ENCODE measurements around the gene BCAT1.
"Not testable (repeated sequence)": the region's sequence is repeated elsewhere in the genome, so short reads cannot be mapped to it uniquely, and the experiment has no call there.

BCAT1 gene

GRCh38 chr12:24960222-24960855 is 11.4 kb upstream of the BCAT1 start:
- peak; percentile 40 for DNase-seq (ENCODE audit: low read depth)

- DNase-seq (ENCODE audit: low read depth) = not testable (repeated sequence)
These were observed 7.5 kb upstream of the BCAT1 start for GRCh38 chr12:24956351-24956750.

DNA sequence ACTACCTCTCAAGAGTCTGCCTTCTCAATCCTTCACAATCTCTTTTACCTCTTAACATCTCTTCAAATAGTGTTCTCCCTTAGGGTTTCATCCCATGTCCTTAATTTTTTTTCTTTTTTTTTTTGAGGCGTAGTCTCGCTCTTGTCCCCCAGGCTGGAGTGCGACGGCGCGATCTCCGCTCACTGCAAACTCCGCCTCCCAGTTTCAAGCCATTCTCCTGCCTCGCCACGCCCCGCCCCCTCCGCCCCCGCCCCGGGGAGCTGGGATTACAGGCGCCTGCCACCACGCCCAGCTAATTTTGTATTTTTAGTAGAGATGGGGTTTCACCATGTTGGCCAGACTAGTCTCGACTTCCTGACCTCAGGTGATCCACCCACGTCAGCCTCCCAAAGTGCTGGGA is 7.0 kb upstream of the BCAT1 start:
- DNase-seq (ENCODE audit: low read depth) = no peak

DNA sequence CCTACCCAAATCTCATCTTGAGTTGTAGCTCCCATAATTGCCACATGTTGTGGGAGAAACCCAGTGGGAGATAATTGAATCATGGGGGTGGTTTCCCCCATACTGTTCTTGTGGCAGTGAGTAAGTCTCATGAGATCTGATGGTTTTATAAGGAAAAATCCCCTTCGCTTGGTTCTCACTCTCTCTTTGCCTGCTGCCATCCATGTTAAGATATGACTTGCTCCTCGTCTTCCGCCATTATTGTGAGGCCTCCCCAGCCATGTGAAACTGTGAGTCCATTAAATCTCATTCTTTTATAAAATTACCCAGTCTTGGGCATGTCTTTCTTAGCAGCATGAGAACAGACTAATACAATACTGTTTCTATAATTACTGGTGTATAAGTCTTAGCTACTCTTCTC is 6.5 kb upstream of the BCAT1 start:
- DNase-seq (ENCODE audit: low read depth) = no peak

DNA sequence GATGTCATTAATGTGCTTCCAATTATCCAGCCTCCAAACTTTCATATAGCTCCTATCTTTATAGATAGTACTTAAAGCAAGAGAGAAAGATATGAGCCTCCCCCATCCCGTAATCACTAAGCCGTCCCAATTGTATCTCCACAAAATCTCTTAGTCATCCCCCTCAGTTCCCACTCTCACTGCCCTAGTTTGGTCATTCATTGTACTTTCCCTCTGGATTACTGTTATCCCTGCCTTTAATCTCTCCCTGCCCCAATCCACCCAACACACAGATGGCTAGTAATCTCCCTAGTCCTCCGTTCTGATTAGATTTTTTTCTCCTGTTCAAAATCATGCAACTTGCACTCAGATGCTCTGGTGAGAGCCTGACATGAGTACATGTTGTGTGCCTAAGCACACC is 5.4 kb upstream of the BCAT1 start:
- no peak for DNase-seq (ENCODE audit: low read depth)

DNA sequence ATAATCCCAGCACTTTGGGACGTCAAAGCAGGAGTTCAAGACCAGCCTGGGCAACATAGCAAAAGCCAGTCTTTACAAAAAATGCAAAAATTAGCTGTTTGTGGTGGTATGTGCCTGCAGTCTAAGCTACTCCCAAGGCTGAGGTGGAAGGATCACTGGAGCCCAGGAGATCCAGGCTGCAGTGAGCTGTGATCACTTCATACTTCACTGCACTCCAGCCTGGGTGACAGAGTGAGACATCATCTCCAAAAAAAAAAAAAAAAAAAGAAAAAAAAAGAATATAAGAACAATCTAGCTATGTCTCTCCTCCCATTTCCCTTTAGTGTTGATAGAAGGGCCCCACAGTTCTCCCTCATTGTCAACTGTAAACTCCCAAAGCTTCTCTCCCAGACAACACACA is 3.5 kb upstream of the BCAT1 start:
- no peak for DNase-seq (ENCODE audit: low read depth)

GRCh38 chr12:24950231-24950834 is 1.4 kb upstream of the BCAT1 start:
- DNase-seq (ENCODE audit: low read depth) = no peak

- no peak for DNase-seq (ENCODE audit: low read depth)
These were observed 513 bp downstream of the BCAT1 start for GRCh38 chr12:24948420-24948756.

GRCh38 chr12:24947541-24948419 is 1.1 kb downstream of the BCAT1 start:
- no peak for DNase-seq (ENCODE audit: low read depth)

- DNase-seq (ENCODE audit: low read depth) = no peak
These were observed 3.1 kb downstream of the BCAT1 start for GRCh38 chr12:24945845-24946244.

- no peak for DNase-seq (ENCODE audit: low read depth)
These were observed 3.9 kb downstream of the BCAT1 start for GRCh38 chr12:24945039-24945438.

DNA sequence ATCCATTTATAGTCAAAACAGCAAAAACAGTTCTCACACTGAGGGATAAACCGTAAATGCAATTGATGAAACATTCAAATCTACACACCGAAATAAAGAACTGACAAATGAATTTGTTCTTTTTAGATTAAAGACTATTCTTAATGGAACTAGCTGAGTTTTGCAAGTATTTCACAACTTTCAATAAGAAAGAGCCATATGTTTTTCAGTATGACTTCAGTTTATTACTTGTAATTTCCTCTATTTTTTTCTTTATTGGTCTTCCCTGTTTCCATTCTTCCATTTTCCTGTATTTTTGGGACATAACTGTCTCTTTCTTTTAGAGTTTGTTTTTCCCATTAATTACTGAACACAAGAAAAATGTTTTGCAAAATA is 4.3 kb downstream of the BCAT1 start:
- no peak for DNase-seq (ENCODE audit: low read depth)

DNA sequence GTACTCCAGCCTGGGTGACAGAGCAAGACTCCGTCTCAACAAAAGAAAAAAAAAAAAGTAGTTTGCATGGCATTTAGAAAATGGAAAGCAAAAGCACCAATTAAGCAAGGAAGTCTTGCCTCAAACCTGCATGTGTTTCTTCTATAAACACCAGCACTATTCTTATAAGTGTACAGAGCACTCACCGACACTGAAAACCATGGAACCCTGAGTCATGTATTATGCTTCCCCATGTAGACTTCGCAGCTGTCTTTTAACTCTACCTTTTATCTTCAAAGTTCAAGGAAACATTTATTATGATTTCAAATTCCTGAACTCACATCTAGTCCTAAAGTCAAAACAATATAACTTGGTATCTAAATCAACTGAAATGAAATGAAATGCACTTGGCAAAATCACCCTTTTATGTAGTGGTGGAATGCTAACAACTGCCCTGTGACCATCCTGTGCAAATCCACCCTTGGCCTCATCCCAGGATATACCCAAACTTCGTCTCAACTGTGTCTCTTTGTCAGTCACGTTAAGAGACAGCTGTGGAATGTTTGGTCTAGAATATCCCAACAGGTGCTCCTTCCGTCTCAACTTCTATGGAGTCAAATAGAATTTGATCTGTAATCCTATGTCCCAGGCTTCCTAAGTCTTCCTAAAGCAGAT is 4.8 kb downstream of the BCAT1 start:
- DNase-seq (ENCODE audit: low read depth) = no peak

- DNase-seq (ENCODE audit: low read depth) = no peak
These were observed 8.7 kb downstream of the BCAT1 start for GRCh38 chr12:24940157-24940556.

DNA sequence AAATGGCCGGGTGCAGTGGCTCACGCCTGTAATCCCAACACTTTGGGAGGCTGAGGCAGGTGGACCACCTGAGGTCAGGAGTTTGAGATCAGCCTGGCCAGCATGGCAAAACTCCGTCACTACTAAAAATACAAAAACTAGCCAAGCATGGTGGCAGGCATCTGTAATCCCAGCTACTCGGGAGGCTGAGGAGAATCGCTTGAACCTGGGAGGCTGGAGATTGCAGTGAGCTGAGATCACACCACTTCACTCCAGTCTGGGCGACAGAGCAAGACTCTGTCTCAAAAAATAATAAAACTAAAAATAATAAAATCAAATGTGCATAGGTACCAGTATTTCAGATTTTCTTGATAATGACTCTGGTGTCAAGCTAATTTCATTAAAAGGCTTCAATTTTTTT is 9.3 kb downstream of the BCAT1 start:
- DNase-seq (ENCODE audit: low read depth) = not testable (repeated sequence)

- no peak for DNase-seq (ENCODE audit: low read depth)
These were observed 10.6 kb downstream of the BCAT1 start for GRCh38 chr12:24938341-24938740.

DNA sequence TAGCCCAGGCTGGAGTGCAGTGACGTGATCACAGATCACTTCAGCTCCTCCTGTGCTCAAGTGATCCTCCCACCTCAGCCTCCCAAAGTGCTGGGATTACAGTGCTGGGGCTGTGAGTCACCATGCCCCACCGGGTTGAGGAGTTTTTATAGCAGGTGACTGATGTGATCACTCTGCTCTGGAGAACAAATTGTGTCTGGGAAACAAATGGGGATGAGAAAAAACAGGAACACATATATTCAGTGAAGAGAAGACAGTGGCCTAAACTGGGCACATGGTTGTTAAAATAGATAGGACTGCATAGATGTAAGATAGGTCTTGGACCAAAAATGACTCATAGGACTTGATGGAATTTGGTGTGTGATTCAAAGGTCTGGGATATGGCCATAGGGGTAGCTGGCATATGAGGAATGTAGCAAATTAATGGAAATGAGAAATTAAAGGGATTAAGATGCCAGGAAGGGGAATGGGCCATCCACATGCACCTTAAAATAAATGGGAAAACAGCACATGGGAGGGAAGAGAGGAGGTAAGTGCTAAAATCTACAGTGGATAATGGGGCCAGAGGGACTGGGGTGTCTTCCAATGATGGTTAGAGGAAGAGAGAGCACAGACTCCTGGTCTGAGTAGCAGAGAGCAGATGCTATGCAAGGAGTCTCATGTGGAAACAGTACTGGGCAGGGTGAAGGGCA is 11.2 kb downstream of the BCAT1 start:
- no peak for DNase-seq (ENCODE audit: low read depth)

DNA sequence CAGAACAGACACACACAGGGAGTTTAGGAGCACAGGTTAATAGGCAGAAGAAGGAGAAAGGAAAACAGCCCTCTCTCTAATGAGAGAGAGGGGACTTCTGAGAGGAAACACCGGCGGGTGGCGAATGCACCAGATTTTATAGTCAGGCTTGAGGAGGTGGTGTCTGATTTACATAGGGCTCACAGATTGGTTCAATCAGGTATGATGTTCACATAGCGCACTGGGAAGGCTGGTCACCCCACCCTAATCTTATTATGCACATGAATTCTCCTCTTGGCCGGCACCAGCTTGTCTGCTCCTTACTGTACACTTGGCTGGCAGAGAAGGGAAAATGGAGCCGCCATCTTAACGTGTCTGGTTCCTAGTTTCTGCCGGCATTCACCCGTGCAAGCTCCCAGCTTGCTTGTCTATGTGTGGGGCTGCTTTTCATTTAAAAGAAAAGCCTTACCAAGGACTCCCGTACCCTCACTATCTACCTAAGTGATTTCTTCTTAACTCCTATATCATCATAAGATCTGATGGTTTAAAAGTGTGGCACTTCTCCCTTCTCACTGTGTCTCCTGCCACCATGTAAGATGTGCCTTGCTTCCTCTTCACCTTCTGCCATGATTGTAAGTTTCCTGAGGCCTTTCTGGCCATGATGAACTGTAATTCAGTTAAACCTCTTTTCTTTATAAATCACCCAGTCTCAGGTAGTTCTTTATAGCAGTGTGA is 15.1 kb downstream of the BCAT1 start:
- DNase-seq (ENCODE audit: low read depth) = no peak

DNA sequence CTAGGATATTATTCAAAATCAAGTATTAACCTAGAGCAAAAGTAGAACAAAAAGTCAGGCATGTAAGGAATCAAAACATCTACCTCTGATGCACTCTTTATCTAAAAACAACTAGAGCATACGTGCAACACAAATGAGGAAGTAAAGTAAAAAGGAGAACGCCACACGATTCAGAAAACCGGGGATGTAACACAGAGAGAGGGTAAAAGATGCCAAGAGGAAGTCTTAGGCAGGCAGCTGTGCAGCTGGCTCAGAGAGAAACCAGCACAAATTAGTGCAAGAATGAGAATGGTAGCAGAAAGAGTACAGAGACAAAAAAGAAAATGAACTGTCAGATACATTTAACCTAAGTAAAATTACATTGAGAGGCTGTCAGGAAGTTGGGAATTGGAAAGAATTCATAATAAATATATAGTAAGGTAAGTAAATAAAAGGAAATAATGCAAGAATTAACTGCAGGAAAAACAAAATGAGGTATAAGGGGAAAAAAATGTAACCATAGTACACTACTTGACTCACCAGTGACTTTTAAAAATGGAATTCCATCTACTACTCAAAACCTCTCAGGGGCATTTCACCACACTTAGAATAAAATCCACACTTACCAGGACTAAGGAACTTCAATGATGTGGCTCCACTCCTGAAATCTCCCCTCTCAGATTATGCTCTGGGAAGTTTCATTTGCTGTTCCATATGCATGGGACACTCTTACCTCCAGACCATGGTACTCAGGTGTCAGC is 17.1 kb downstream of the BCAT1 start:
- no peak for DNase-seq (ENCODE audit: low read depth)

DNA sequence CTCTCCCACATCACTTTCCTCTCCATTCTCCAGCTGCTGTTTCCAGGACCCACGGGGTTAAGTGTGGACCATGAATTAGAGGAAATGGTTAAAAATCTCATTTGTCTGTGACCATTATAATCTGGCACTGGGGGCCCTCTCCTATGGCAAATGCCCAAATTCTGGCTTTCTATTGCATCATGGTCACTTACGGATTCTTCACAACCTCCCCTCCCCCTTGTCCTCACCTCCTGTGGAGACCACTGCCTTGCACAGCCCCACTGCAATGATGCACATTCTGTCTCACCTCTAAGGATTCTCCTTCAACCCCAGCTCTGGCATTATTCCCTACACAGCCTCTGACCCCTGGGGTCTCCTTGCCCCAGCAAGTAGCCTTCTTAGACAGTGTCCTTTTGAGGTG is 18.9 kb downstream of the BCAT1 start:
- DNase-seq (ENCODE audit: low read depth) = no peak

Data from stromal cell of bone marrow (primary cell).